C4-2B (cell line): ENCODE measurements around the gene ZFAND4.
"Not testable (repeated sequence)": the region's sequence is repeated elsewhere in the genome, so short reads cannot be mapped to it uniquely, and the experiment has no call there.

Experiments
- H3K27ac ChIP-seq: fragments of 450-650 bp; 2 replicates; pipeline ENCODE4 v1.5.1; 2017
- ZFX ChIP-seq: fragments of 450-650 bp; IDR thresholded peaks from 2 replicates; pipeline ENCODE4 v1.6.1; 2017
- TF ChIP-seq, protein P1 (sequence below): fragments of 450-650 bp; conservative IDR thresholded peaks from 2 replicates; pipeline ENCODE4 v1.5.1; 2017; ENCODE audit warnings: mild to moderate bottlenecking

ZFAND4 gene

DNA sequence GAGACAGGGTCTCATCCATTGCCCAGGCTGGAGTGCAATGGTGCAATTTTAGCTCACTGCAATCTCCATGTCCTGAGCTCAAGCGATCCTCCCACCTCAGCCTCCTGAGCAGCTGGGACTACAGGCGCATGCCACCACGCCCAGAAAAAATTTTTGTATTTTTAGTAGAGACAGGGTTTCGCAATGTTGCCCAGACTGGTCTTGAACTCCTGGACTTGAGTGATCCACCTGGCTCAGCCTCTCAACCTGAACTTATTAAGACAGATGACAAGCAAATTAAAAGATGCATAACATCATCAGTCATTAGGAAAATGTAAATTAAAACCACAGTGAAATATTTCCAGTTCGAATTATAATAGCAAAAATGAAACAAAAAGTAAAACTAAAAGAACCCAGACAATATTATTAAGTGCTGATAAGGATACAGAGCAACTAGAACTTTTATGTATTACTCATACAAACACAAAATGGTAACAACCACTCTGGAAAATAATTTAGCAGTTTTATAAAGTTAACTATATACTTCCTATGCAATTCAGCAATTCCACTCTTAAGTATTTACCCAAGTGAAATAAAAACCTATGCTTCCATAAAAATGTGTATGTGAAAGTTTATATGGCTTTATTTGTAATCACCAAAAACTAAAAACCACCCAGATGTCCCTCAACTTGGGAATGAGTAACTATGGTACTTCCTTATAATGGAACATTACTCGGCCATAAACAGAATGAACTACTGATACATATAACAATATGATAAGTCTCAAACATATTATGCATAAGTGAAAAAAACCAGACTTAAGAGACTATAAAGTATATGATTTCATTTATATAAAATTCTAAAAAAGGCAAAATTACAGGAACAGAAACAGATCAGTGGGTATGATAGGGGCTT, 15.3 kb downstream of the ZFAND4 start:
- no peak overlapping the region for H3K27ac ChIP-seq
- TF ChIP-seq, protein P1, sequence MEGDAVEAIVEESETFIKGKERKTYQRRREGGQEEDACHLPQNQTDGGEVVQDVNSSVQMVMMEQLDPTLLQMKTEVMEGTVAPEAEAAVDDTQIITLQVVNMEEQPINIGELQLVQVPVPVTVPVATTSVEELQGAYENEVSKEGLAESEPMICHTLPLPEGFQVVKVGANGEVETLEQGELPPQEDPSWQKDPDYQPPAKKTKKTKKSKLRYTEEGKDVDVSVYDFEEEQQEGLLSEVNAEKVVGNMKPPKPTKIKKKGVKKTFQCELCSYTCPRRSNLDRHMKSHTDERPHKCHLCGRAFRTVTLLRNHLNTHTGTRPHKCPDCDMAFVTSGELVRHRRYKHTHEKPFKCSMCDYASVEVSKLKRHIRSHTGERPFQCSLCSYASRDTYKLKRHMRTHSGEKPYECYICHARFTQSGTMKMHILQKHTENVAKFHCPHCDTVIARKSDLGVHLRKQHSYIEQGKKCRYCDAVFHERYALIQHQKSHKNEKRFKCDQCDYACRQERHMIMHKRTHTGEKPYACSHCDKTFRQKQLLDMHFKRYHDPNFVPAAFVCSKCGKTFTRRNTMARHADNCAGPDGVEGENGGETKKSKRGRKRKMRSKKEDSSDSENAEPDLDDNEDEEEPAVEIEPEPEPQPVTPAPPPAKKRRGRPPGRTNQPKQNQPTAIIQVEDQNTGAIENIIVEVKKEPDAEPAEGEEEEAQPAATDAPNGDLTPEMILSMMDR, result no peak
- TF ChIP-seq ZFX, result no peak

DNA sequence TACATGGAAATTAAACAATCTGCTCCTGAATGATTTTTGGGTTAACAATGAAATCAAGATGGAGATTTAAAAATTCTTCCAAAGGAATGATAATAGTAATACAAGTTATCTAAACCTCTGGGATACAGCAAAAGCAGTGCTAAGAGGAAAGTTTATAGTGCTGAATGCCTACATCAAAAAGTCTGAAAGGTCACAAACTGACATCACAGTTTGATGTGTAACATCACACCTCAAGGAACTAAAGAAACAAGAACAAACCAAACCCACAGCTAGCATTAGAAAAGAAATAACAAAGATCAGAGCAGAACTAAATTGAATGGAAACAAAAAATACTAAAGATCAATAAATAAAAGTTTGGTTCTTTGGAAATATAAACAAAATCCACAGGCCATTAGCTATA, 17.4 kb downstream of the ZFAND4 start:
- H3K27ac ChIP-seq, result no peak overlapping the region
- no peak for TF ChIP-seq ZFX

DNA sequence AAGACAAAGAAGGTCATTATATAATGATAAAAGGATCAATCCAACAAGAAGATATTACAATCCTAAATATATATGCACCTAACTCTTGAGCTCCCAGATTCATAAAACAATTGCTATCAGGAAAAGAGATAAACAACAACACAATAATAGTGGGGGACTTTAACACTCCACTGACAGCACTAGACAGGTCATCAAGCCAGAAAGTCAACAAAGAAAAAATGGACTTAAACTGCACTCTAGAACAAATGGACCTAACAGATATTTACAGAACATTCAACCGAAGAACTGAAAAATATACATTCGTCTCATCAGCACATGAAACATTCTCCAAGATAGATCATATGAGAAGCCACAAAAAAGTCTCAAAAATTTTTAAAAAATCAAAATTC, 17.8 kb downstream of the ZFAND4 start:
- not testable (repeated sequence) for H3K27ac ChIP-seq

DNA sequence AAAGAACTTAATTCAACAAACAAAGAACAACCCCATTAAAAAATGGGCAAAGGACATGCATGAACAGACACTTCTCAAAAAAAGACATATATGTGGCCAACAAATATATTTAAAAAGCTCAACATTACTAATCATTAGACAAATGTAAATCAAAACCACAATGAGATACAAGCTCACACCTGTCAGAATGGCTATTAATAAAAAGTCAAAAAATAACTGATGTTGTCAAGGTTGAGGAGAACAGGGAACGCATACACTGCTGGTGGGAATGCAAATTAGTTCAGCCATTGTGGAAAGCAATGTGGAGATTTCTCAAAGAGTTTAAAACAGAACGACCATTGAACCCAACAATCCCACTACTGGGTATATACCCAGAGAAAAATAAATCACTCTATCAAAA, 19.1 kb downstream of the ZFAND4 start:
- TF ChIP-seq ZFX, result no peak
- TF ChIP-seq, protein P1, result no peak

GRCh38 chr10:45652511-45652910, 20.1 kb downstream of the ZFAND4 start:
- TF ChIP-seq ZFX, result no peak
- TF ChIP-seq, protein P1, result no peak
- no peak overlapping the region for H3K27ac ChIP-seq

More for the DNA sequence above, 19.1 kb downstream of the ZFAND4 start:
- no peak overlapping the region for H3K27ac ChIP-seq

- no peak for TF ChIP-seq ZFX
- TF ChIP-seq, protein P1, result no peak
- no peak overlapping the region for H3K27ac ChIP-seq
Observed at GRCh38 chr10:45649296-45649695, 23.3 kb downstream of the ZFAND4 start.

- H3K27ac ChIP-seq, result no peak overlapping the region
- TF ChIP-seq, protein P1, result no peak
- TF ChIP-seq ZFX, result no peak
Observed at GRCh38 chr10:45647118-45647517, 25.5 kb downstream of the ZFAND4 start.

GRCh38 chr10:45646384-45647050, 26.1 kb downstream of the ZFAND4 start:
- TF ChIP-seq, protein P1, result no peak
- no peak for TF ChIP-seq ZFX
- no peak overlapping the region for H3K27ac ChIP-seq
